ENCODE results near the gene CLIC4. TPM values are rescaled to one million over a fixed set of nuclear protein-coding genes. Genes with fewer than 3 reads are reported as not detected.

CLIC4 gene
- total and polyA plus RNA-seq, 2 experiments from 2014 or later: 92.5 to 308 TPM

- TF ChIP-seq ZNF462 (CRISPR knock-in tag; IDR thresholded peaks at IDR 0.05) (no peak), EZH2 (IDR thresholded peaks at IDR 0.05; ENCODE audit: low read depth, unreplicated experiment) (no peak), ZNF114 (CRISPR knock-in tag; IDR thresholded peaks at IDR 0.05) (no peak)
These were observed 113.0 kb downstream of the CLIC4 start (continued) for GRCh38 chr1:24858277-24858676.

- Histone ChIP-seq H3K4me3 (no peak overlapping the region), H3K27ac (ENCODE audit: low read depth) (no peak overlapping the region), H4K20me1 (replicated peaks; ENCODE audit: insufficient read depth) (no peaks in the 10 kb centered on the region), H3K4me1 (ENCODE audit: insufficient read depth) (0 out of 2 replicates have a peak, but pooled peaks cover 3% of the 10 kb centered on the region), H3F3A (replicated peaks; ENCODE audit: low read depth) (no peaks in the 10 kb centered on the region), H2AFZ (no peak overlapping the region), H3K9me2 (ENCODE audit: insufficient read depth) (no peaks in the 10 kb centered on the region), H3K27me3 (ENCODE audit: insufficient read depth) (no peaks in the 10 kb centered on the region), H3K4me2 (no peak overlapping the region), H3K79me2 (replicated peaks; ENCODE audit: insufficient read depth) (no peaks in the 10 kb centered on the region), H3K36me3 (ENCODE audit: insufficient read depth) (no peaks in the 10 kb centered on the region)
- Mint-ChIP-seq H3K4me1 (peaks cover 7% of the 10 kb centered on the region), H3K36me3 (ENCODE audit: low read depth) (no peaks in the 10 kb centered on the region), H3K27me3 (ENCODE audit: insufficient read depth, low read depth, poor library complexity) (peaks cover 8% of the 10 kb centered on the region), H3K9me3 (no peaks in the 10 kb centered on the region), H3K4me3 (no peak overlapping the region), H3K27ac (no peak overlapping the region)
- TF ChIP-seq REST (IDR thresholded peaks at IDR 0.05; ENCODE audit: unreplicated experiment): no peak
- no peak for TF ChIP-seq EZH2 (IDR thresholded peaks at IDR 0.05; ENCODE audit: low read depth, unreplicated experiment)
- no peak for TF ChIP-seq EZH2phosphoT487 (IDR thresholded peaks at IDR 0.05; ENCODE audit: unreplicated experiment)
- no peak for TF ChIP-seq ZNF114 (CRISPR knock-in tag; IDR thresholded peaks at IDR 0.05)
- no peak for TF ChIP-seq CREB1 (CRISPR knock-in tag; IDR thresholded peaks at IDR 0.05; ENCODE audit: low read depth)
- no peak for TF ChIP-seq ETS1 (IDR thresholded peaks at IDR 0.05)
- no peak for TF ChIP-seq NANOG (IDR thresholded peaks at IDR 0.05; ENCODE audit: borderline replicate concordance)
- DNase-seq (ENCODE audit: low spot score) (no peak), ATAC-seq (no peak)
These were observed 114.1 kb downstream of the CLIC4 start for GRCh38 chr1:24859063-24860010.

Measured in GM23338 (cell line).